T47D (cell line): ENCODE measurements around the gene LAMB4.

ENCODE experiments used
- DNase-seq, 2 experiments: peaks; one replicate each; pipeline versions ENCODE4 v3.0.0 to v3.0.0-alpha.2; 2011 to 2012; ENCODE audit warnings: low read depth in 1 of 2, low spot score in 1 of 2
- JUND ChIP-seq: IDR thresholded peaks from 2 replicates; pipeline ENCODE4 v1.6.1; 2012; ENCODE audit warnings: low read depth
- in situ Hi-C: cut with HindIII; loops from 2 replicates; pipeline ENCODE4 v1.10.0; 2016; ENCODE audit warnings: low sequenced_read_pairs, low pct_unique_long_range_greater_than_20kb

The LAMB4 gene

GRCh38 chr7:108004220-108005142 lies 125.7 kb downstream of the LAMB4 start:
- TF ChIP-seq JUND, result no peak
- peak in 1 of 2 experiments; percentile 57 for DNase-seq
- in situ Hi-C loops, result no loop called here

- DNase-seq, result no peak
- TF ChIP-seq JUND, result no peak
- in situ Hi-C loops, result no loop called here
Observed at GRCh38 chr7:108003599-108003935, 126.6 kb downstream of the LAMB4 start.

GRCh38 chr7:108002726-108003598 lies 127.2 kb downstream of the LAMB4 start, which contains the start of gene LAMB1:
Gene LAMB1, minus strand, starts transcription at chr7:108003161. Its CDS starts 276 bp downstream, at chr7:108002885.
- in situ Hi-C loops, result no loop called here
- DNase-seq, result peak; percentile 51 to 63
- no peak for TF ChIP-seq JUND

- DNase-seq, result no peak
- no peak for TF ChIP-seq JUND
- in situ Hi-C loops, result no loop called here
Observed at GRCh38 chr7:108001764-108002725, 128.1 kb downstream of the LAMB4 start.

- no peak for DNase-seq
- in situ Hi-C loops, result no loop called here
- TF ChIP-seq JUND, result no peak
Observed at GRCh38 chr7:108000875-108001763, 129.0 kb downstream of the LAMB4 start.

- in situ Hi-C loops, result no loop called here
Observed at GRCh38 chr7:107999779-108000560, 130.2 kb downstream of the LAMB4 start.

GRCh38 chr7:107998660-107999480 lies 131.3 kb downstream of the LAMB4 start:
- DNase-seq, result no peak
- in situ Hi-C loops, result no loop called here
- TF ChIP-seq JUND, result no peak

More at GRCh38 chr7:107999779-108000560, 130.2 kb downstream of the LAMB4 start:
- TF ChIP-seq JUND, result no peak
- no peak for DNase-seq

GRCh38 chr7:107998150-107998549 lies 132.0 kb downstream of the LAMB4 start:
- in situ Hi-C loops, result no loop called here
- DNase-seq, result no peak
- TF ChIP-seq JUND, result no peak

- in situ Hi-C loops, result no loop called here
- no peak for TF ChIP-seq JUND
- DNase-seq, result no peak
Observed at GRCh38 chr7:107996072-107996882, 133.9 kb downstream of the LAMB4 start.
